Heart left ventricle (tissue), 16 donors: ENCODE measurements around the gene ADAM23. TPM values are rescaled to one million over a fixed set of nuclear protein-coding genes. Genes with fewer than 3 reads are reported as not detected.

Source experiments
- ATAC-seq, 4 donors: fragments of 200-7000 bp; cut with Tn5 transposase; one replicate each; pipeline ENCODE4 v1.9.1; 2020 to 2022; ENCODE audit warnings: moderate library complexity in 4 of 4, mild to moderate bottlenecking in 3 of 4, moderate number of reproducible peaks in 1 of 4
- DNase-seq, 5 donors: peaks; one replicate each; pipeline ENCODE4 v3.0.0-alpha.2; 2020
- H3K27ac ChIP-seq, 12 donors: fragments of 200-600 bp; sonication (generic) in 4 of 12; one replicate each; pipeline versions ENCODE4 v1.5.0 to v1.8.0; 2016 to 2022; ENCODE audit warnings: mild to moderate bottlenecking in 2 of 12
- H3K27me3 ChIP-seq, 9 donors: fragments of 200-600 bp; sonication (generic) in 2 of 9; one replicate each; pipeline versions ENCODE4 v1.5.1 to v1.8.0; 2016 to 2022; ENCODE audit warnings: mild to moderate bottlenecking in 3 of 9
- H3K36me3 ChIP-seq, 9 donors: fragments of 200-600 bp; sonication (generic) in 2 of 9; one replicate each; pipeline versions ENCODE4 v1.5.0 to v1.8.0; 2018 to 2022; ENCODE audit warnings: mild to moderate bottlenecking in 2 of 9
- H3K4me1 ChIP-seq, 12 donors: fragments of 200-600 bp; sonication (generic) in 4 of 12; one replicate each; pipeline versions ENCODE4 v1.5.0 to v1.8.0; 2016 to 2022; ENCODE audit warnings: mild to moderate bottlenecking in 3 of 12
- H3K4me3 ChIP-seq, 12 donors: fragments of 200-600 bp; sonication (generic) in 4 of 12; one replicate each; pipeline versions ENCODE4 v1.5.0 to v1.8.0; 2017 to 2022; ENCODE audit warnings: mild to moderate bottlenecking in 9 of 12, moderate library complexity in 4 of 12
- H3K9me3 ChIP-seq, 12 donors: fragments of 200-600 bp; sonication (generic) in 4 of 12; one replicate each; pipeline versions ENCODE4 v1.5.0 to v1.8.0; 2016 to 2022; ENCODE audit warnings: mild to moderate bottlenecking in 1 of 12
- POLR2A ChIP-seq, 2 donors: fragments of 450-650 bp; IDR thresholded peaks; one replicate each; pipeline ENCODE4 v1.6.1; 2017; ENCODE audit warnings: antibody characterized with exemption in 2 of 2, mild to moderate bottlenecking in 2 of 2, moderate library complexity in 2 of 2
- WGBS, 4 donors: extraction: QIAGEN DNeasy Blood & Tissue Kit in 2 of 4; methylation state at CpG; one replicate each; pipeline versions ENCODE4 v1.1.5 to v1.1.7; 2013 to 2018; 5-methylcytosine and 5-hydroxymethylcytosine counted together
- intact Hi-C, 10 donors: fragments of 100-400 bp; cut with DNase I; formaldehyde crosslinking; loops; one replicate each; pipeline versions ENCODE4 v1.11.1 to v1.14.2; 2022
- polyA plus RNA-seq, 2 donors: library from polyadenylated mRNA; stranded (reverse); fragments of 200-250 nt; gene quantifications; one replicate each; pipeline ENCODE4 v1.2.3, GENCODE V29; 2013
- total RNA-seq, 9 donors: library from RNA; depleted of rRNA in 2 of 9; stranded (reverse); fragments of >200 nt in 2 of 9; fragmentation: NEBNext Ultra II Directional in 3 of 9; extraction: Animal tissue kit (Norgen Biotek cat#: 25700) in 3 of 9; gene quantifications; one replicate each; pipeline versions ENCODE4 v1.1.0 to v1.2.4, GENCODE V29; 2016 to 2023
- TF ChIP-seq, protein P1 (sequence below), 12 donors: fragments of 200-600 bp; sonication (generic) in 4 of 12; IDR thresholded peaks; one replicate each; pipeline versions ENCODE4 v1.5.0 to v1.8.0; 2018 to 2022; ENCODE audit warnings: antibody characterized with exemption in 12 of 12, mild to moderate bottlenecking in 5 of 12
- donor health status: ischemic (EF 13 %, LVEDD 7.1; RV severe dilation, severe dysfunction).
- donor health status: healthy with polysubstance abuse.
- donor health status: DM: no; HTN: yes; CAD: no.
- donor health status: DM: no; HTN: no; CAD: no.
- donor health status: ischemic (EF 25% LVEDD 6.9; RV normal size, moderate dysfunction).
- donor health status: ischemic (EF 25% LVEDD 5.7; RV mildly dilated, moderate dysfunction).
- donor health status: healthy.
- donor health status: DM: yes; HTN: yes; CAD: no.
- donor health status: ischemic (EF 35%, LVEDD 5.7; RV mildly dilated, moderate dysfunction).
- donor health status: nonischemic (EF 11% LVEDD 7.7; RV severe dilation, severe dysfunction).
- donor health status: DM: yes; HTN: yes; CAD: no.
- donor health status: PGD.
- donor health status: ischemic (EF 29% LVEDD 5.4; RV normal size, mild dysfunction).
- donor health status: nonischemic (EF 23%, LVEDD 6.1; RV moderate dilation, normal function).

Gene ADAM23
- total and polyA plus RNA-seq, 11 donors, result 18.6 to 87.4 (median 57.9) TPM

DNA sequence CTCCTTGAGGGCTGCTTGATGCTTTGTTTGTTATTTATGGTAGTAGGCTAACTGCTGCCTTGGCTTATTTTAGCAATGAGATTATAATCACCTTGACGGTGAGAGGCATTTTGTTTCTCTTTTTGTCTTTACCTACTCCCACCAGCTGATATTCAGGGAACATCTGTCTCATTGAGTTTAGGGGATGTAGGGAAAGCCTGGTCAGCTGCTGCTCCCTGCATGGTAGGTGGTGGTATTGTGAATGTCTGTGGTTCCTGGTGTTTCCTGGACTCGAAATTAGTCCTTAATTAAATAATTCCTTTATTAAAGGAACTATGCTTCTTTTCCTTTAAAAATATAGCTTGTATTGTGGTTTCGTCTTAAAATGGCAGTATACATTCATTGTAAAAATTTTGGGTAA lies 77.8 kb downstream of the ADAM23 start:
- ATAC-seq, result peak in 1 of 4 donors; percentile 42
- no peaks in the 10 kb centered on the region for H3K36me3 ChIP-seq
- H3K9me3 ChIP-seq, result no peaks in the 10 kb centered on the region
- H3K27me3 ChIP-seq, result no peaks in the 10 kb centered on the region
- no peak for TF ChIP-seq POLR2A (IDR thresholded peaks at IDR 0.05)
- TF ChIP-seq, protein P1, sequence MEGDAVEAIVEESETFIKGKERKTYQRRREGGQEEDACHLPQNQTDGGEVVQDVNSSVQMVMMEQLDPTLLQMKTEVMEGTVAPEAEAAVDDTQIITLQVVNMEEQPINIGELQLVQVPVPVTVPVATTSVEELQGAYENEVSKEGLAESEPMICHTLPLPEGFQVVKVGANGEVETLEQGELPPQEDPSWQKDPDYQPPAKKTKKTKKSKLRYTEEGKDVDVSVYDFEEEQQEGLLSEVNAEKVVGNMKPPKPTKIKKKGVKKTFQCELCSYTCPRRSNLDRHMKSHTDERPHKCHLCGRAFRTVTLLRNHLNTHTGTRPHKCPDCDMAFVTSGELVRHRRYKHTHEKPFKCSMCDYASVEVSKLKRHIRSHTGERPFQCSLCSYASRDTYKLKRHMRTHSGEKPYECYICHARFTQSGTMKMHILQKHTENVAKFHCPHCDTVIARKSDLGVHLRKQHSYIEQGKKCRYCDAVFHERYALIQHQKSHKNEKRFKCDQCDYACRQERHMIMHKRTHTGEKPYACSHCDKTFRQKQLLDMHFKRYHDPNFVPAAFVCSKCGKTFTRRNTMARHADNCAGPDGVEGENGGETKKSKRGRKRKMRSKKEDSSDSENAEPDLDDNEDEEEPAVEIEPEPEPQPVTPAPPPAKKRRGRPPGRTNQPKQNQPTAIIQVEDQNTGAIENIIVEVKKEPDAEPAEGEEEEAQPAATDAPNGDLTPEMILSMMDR (IDR thresholded peaks at IDR 0.05), result peak in 4 of 12 donors; percentile 14 to 36 (median 18)
- intact Hi-C loops, result loop anchor here in 3 of 10 donors (5.0 to 10.0 kb wide), 3 partner anchors 74 to 126 kb away; partner anchors contain the start of gene ADAM23 (in 1 of the 3)
- no peak for DNase-seq
- H3K27ac ChIP-seq, result no peak overlapping the region
- no peak overlapping the region for H3K4me3 ChIP-seq
- 43 to 48% (median 46%) methylated on average over 3 of the region's 3 CpGs for WGBS, 4 donors
- H3K4me1 ChIP-seq, result peaks cover 0 to 7% (median 0%) of the 10 kb centered on the region in 12 donors

GRCh38 chr2:206521612-206522011 lies 78.3 kb downstream of the ADAM23 start:
- H3K27ac ChIP-seq, result no peak overlapping the region
- peaks cover 0 to 7% (median 0%) of the 10 kb centered on the region in 12 donors for H3K4me1 ChIP-seq
- no peak for TF ChIP-seq POLR2A (IDR thresholded peaks at IDR 0.05)
- TF ChIP-seq, protein P1 (IDR thresholded peaks at IDR 0.05), result no peak
- H3K9me3 ChIP-seq, result no peaks in the 10 kb centered on the region
- ATAC-seq, result no peak
- WGBS, 4 donors, result 67 to 74% (median 71%) methylated on average over 1 of the region's 1 CpG
- no peak overlapping the region for H3K4me3 ChIP-seq
- H3K36me3 ChIP-seq, result no peaks in the 10 kb centered on the region
- no peak for DNase-seq
- H3K27me3 ChIP-seq, result no peaks in the 10 kb centered on the region
- intact Hi-C loops, result loop anchor here in 3 of 10 donors (5.0 to 10.0 kb wide), 3 partner anchors 74 to 127 kb away; partner anchors contain the start of gene ADAM23 (in 1 of the 3)

GRCh38 chr2:206526416-206526815 lies 83.1 kb downstream of the ADAM23 start:
- Histone ChIP-seq H3K36me3 (no peaks in the 10 kb centered on the region), H3K4me1 (peaks cover 0 to under 1% (median 0%) of the 10 kb centered on the region in 12 donors), H3K4me3 (no peak overlapping the region), H3K27me3 (no peaks in the 10 kb centered on the region), H3K27ac (no peak overlapping the region), H3K9me3 (no peaks in the 10 kb centered on the region)
- intact Hi-C loops, result loop anchor here in 2 of 10 donors (10.0 kb wide), 2 partner anchors 82 to 132 kb away; partner anchors contain the start of gene ADAM23 (in 1 of the 2)
- DNase-seq, result no peak
- ATAC-seq, result no peak
- WGBS, 4 donors, result 44 to 100% (median 91%) methylated on average over 1 of the region's 1 CpG
- TF ChIP-seq, protein P1 (IDR thresholded peaks at IDR 0.05), result no peak
- no peak for TF ChIP-seq POLR2A (IDR thresholded peaks at IDR 0.05)

DNA sequence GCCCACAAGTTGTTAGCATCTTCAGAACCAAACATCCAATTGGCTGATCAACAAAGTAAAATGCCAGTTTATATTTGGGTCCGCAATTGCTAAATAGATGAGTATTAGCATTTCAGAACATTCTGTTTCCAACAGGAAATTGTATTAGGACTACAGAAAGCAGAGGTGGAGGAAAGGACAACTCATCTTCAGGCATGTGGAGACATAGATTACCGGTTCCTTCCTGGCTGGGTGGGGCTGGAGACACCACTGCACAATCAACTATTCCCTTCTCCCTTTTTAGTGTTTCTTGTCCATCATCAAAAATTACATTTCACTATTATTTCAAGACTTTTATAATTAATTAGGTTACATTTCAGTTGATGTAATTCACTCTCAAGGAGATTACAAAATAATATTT lies 83.8 kb downstream of the ADAM23 start:
- no peaks in the 10 kb centered on the region for H3K27me3 ChIP-seq
- ATAC-seq (no peak), DNase-seq (no peak)
- H3K4me1 ChIP-seq, result peaks cover 0 to 7% (median 2%) of the 10 kb centered on the region in 12 donors
- intact Hi-C loops, result loop anchor here in 2 of 10 donors (10.0 kb wide), 2 partner anchors 82 to 132 kb away; partner anchors contain the start of gene ADAM23 (in 1 of the 2)
- H3K27ac ChIP-seq, result no peak overlapping the region
- no peak overlapping the region for H3K4me3 ChIP-seq
- WGBS, 4 donors, result 86 to 92% (median 88%) methylated on average over 2 of the region's 2 CpGs
- no peak for TF ChIP-seq POLR2A (IDR thresholded peaks at IDR 0.05)
- TF ChIP-seq, protein P1 (IDR thresholded peaks at IDR 0.05), result no peak
- no peaks in the 10 kb centered on the region for H3K9me3 ChIP-seq
- no peaks in the 10 kb centered on the region for H3K36me3 ChIP-seq
